ENCODE results near the gene THOC2.
"Not testable (repeated sequence)": the region's sequence is repeated elsewhere in the genome, so short reads cannot be mapped to it uniquely, and the experiment has no call there.

The THOC2 gene, protein sequence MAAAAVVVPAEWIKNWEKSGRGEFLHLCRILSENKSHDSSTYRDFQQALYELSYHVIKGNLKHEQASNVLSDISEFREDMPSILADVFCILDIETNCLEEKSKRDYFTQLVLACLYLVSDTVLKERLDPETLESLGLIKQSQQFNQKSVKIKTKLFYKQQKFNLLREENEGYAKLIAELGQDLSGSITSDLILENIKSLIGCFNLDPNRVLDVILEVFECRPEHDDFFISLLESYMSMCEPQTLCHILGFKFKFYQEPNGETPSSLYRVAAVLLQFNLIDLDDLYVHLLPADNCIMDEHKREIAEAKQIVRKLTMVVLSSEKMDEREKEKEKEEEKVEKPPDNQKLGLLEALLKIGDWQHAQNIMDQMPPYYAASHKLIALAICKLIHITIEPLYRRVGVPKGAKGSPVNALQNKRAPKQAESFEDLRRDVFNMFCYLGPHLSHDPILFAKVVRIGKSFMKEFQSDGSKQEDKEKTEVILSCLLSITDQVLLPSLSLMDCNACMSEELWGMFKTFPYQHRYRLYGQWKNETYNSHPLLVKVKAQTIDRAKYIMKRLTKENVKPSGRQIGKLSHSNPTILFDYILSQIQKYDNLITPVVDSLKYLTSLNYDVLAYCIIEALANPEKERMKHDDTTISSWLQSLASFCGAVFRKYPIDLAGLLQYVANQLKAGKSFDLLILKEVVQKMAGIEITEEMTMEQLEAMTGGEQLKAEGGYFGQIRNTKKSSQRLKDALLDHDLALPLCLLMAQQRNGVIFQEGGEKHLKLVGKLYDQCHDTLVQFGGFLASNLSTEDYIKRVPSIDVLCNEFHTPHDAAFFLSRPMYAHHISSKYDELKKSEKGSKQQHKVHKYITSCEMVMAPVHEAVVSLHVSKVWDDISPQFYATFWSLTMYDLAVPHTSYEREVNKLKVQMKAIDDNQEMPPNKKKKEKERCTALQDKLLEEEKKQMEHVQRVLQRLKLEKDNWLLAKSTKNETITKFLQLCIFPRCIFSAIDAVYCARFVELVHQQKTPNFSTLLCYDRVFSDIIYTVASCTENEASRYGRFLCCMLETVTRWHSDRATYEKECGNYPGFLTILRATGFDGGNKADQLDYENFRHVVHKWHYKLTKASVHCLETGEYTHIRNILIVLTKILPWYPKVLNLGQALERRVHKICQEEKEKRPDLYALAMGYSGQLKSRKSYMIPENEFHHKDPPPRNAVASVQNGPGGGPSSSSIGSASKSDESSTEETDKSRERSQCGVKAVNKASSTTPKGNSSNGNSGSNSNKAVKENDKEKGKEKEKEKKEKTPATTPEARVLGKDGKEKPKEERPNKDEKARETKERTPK (N-terminal part only)

GRCh38 chrX:123732670-123733363, at the start of gene THOC2:
Gene THOC2 (minus strand): TSS chrX:123733052. CDS start chrX:123733022, 30 bp downstream.
- peak; percentile 18 to 59 (median 37) for DNase-seq (ENCODE audit: low read depth in 2 of 3, low spot score in 2 of 3)

DNA sequence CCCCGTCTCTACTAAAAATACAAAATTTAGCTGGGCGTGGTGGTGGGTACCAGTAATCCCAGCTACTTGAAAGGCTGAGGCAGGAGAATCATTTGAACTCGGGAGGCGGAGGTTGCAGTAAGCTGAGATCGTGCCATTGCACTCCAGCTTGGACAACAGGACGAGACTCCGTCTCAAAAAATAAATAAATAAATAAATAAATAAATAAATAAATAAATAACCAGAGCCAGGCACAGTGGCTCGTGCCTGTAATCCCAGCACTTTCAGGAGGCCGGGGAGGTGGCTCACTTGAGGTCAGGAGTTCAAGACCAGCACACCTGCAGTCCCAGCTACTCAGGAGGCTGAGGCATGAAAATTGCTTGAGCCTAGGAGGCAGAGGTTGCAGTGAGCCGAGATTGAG, 48.9 kb upstream of the THOC2 start:
- DNase-seq (ENCODE audit: low read depth in 2 of 3, low spot score in 2 of 3) = not testable (repeated sequence)

- no peak for DNase-seq (ENCODE audit: low read depth in 2 of 3, low spot score in 2 of 3)
Measured at GRCh38 chrX:123779908-123780396, 47.1 kb upstream of the THOC2 start.

DNA sequence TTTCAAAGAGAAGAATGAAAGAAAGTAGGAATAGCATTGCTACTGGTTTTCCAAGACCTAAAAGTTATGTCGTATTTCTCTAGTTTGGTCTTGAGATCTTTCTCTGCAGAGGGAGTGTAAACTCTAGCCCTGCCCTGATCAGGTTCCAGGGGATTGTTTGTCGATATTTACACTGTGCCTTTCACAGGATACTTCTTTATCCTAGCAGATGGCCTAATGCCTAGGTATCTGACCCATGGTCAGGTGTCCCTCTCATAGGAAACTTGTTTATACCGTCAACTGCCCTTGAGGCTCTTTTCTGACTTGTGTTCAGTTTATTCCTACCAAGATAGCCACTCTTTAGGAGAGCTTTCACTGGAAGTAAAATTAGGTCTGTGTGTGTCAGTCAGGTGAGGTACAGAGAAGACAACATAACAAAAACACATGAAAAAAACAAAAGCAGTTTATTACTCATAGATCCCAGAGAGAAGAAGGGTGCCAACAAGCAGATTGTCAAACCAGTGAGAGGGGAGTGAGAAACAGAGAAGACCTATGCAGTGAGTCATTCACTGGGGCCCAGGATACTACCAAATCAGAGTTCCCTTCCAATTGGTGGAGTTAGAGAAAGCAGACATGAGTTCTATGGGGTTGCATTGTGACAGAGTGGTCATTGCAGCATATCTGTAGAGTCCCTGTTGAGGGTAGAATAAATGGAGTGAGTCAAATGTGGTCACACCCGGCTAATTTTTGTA, 40.6 kb upstream of the THOC2 start:
- DNase-seq (ENCODE audit: low read depth in 2 of 3, low spot score in 2 of 3) = no peak

DNA sequence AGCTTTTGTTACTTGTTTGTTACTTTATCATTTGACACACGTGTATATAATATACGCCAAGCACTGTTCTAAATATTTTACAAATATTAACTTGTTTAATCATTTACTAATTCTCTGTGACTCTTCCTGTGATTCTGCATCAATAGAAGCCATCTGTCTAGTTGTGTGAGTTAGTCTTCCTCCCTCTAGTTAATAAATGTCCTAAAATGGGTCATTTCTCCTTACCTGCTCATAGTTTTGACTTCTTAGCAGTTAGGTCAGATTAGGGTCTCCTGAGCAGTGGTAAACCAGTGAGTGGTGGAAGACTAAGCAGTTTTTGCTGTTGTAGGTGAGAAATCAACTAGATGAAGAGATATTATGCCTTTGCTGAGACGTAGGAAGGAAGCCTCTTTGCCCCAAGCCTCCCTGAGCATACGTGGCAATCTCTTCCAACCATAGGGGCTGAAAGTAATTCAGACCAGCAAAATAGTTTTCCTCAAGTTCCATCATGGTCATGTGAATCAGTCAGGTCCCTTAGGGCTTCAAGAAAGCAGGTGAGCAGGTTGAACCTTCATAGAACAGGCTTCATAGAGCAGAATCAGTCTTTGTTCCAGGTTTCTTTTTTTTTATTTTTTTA, 38.7 kb upstream of the THOC2 start:
- no peak for DNase-seq (ENCODE audit: low read depth in 2 of 3, low spot score in 2 of 3)

- peak; percentile 7 to 34 (median 14) for DNase-seq (ENCODE audit: low read depth in 2 of 3, low spot score in 2 of 3)
Measured at GRCh38 chrX:123764967-123765871, 32.4 kb upstream of the THOC2 start.

GRCh38 chrX:123759849-123760248, 27.0 kb upstream of the THOC2 start:
- not testable (repeated sequence) for DNase-seq (ENCODE audit: low read depth in 2 of 3, low spot score in 2 of 3)

DNA sequence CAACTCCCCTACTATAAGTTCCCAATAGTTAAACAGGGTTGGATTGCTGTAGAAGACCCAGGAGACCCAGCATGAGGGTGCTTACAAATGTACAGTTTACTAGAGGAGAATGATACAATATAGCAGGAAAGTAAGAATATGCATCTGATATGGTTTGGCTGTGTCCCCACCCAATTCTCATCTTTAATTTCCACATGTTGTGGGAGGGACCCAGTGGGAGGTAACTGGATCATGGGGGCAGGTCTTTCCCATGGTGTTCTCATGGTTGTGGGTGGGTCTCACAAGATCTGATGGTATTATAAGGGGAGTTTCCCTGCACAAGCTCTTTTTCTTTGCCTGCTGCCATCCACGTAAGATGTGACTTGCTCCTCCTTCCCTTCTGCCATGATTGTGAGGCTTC, 24.9 kb upstream of the THOC2 start:
- DNase-seq (ENCODE audit: low read depth in 2 of 3, low spot score in 2 of 3) = not testable (repeated sequence)

- DNase-seq (ENCODE audit: low read depth in 2 of 3, low spot score in 2 of 3) = no peak
Measured at GRCh38 chrX:123756320-123756719, 23.5 kb upstream of the THOC2 start.

- DNase-seq (ENCODE audit: low read depth in 2 of 3, low spot score in 2 of 3) = no peak
Measured at GRCh38 chrX:123755107-123755506, 22.3 kb upstream of the THOC2 start.

DNA sequence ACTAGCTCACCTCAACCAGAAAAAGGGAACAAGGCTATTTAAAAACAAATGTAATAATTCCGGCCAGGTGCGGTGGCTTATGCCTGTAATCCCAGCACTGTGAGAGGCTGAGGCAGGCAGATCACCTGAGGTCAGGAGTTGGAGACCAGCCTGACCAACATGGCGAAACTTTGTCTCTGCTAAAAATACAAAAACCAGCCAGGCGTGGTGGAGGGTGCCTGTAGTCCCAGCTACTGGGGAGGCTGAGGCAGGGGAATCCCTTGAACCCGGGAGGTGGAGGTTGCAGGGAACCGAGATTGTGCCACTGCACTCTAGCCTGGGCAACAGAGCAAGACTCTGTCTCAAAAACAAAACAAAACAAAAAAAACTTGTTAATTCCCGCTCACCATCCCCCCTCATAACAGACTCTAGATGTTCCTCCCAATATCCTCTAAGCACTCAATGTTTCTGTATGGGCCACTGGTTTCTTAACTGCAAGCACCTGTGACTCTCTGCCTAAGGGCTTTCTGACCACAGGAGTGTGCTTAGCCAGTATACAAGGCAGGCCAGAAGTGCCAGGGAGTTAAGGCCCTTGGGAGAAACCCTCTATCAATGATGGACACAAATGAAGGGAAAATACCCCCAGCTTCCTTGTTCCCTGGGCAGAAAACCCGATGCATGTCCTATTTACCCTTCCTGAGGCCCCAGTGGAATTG, 21.0 kb upstream of the THOC2 start:
- no peak for DNase-seq (ENCODE audit: low read depth in 2 of 3, low spot score in 2 of 3)

- no peak for DNase-seq (ENCODE audit: low read depth in 2 of 3, low spot score in 2 of 3)
Measured at GRCh38 chrX:123749643-123750042, 16.8 kb upstream of the THOC2 start.

DNA sequence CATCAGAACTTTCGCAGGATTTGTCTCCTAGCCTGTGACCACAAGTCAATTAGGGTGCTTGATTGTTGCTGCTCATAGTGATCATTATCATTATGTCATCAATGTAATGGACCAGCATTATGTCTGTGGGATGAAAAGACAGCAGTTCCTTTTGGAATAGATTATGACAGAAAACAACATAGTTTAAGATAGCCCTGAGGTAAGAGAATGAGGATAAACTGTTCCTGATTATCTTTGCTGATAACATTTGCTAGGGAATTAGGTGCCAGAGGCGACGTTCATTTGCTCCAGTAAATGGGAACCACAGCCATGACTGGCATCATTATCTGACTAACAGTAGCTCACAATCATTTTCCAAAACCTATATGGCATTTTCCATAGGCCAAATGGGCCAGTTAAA, 12.7 kb upstream of the THOC2 start:
- DNase-seq (ENCODE audit: low read depth in 2 of 3, low spot score in 2 of 3) = no peak

GRCh38 chrX:123743312-123743711, 10.5 kb upstream of the THOC2 start:
- no peak for DNase-seq (ENCODE audit: low read depth in 2 of 3, low spot score in 2 of 3)

- no peak for DNase-seq (ENCODE audit: low read depth in 2 of 3, low spot score in 2 of 3)
Measured at GRCh38 chrX:123742440-123742839, 9.6 kb upstream of the THOC2 start.

GRCh38 chrX:123740536-123740935, 7.7 kb upstream of the THOC2 start:
- no peak for DNase-seq (ENCODE audit: low read depth in 2 of 3, low spot score in 2 of 3)

GRCh38 chrX:123740006-123740405, 7.2 kb upstream of the THOC2 start:
- no peak for DNase-seq (ENCODE audit: low read depth in 2 of 3, low spot score in 2 of 3)

DNA sequence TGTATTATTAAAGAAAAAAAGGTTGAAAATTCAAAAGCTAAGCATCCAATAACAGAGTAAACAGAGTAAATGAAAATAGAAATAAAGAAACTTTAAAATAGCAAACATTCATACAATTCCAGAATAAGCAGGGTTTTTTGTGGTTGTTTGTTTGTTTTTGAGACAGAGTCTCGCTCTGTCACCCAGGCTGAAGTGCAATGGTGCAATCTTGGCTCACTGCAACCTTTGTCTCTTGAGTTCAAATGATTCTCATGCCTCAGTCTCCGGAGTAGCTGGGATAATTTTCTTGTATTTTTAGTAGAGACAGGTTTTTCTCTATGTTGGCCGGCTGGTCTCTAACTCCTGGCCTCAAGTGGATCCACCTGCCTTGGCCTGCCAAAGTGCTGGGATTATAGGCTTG, 6.6 kb upstream of the THOC2 start:
- DNase-seq (ENCODE audit: low read depth in 2 of 3, low spot score in 2 of 3) = no peak

Measured in activated CD8-positive, alpha-beta memory T cell treated with anti-CD3 and anti-CD28 coated beads for 48 hours (primary cell).